Frontal cortex (tissue), 4 donors: ENCODE measurements around the gene CELF4. TPM values are rescaled to one million over a fixed set of nuclear protein-coding genes. Genes with fewer than 3 reads are reported as not detected.

Experiments used
- DNase-seq, 2 donors: peaks; one replicate each; pipeline ENCODE4 v3.0.0; 2012; ENCODE audit warnings: low spot score in 2 of 2
- FAIRE-seq: peaks from 2 replicates; lab custom pipeline; 2012; peaks lifted over from hg19 to GRCh38; lab: Jason Lieb, UNC
- total RNA-seq: library from RNA; depleted of rRNA; stranded (reverse); fragments of >200 nt; gene quantifications from one replicate; pipeline ENCODE4 v1.2.3, GENCODE V29; 2014
- donor health status: control.
- donor health status: control.
- donor health status: control.

CELF4 gene
- total RNA-seq, 1 donor from 2014 or later = 92.9 TPM

- DNase-seq (no peak), FAIRE-seq (no peak)
Measured at GRCh38 chr18:37532917-37533316, 32.7 kb downstream of the CELF4 start.

- no peak for FAIRE-seq
Measured at GRCh38 chr18:37529863-37530262, 35.7 kb downstream of the CELF4 start.

GRCh38 chr18:37529296-37529695 is 36.3 kb downstream of the CELF4 start:
- DNase-seq = no peak
- FAIRE-seq = no peak

More at GRCh38 chr18:37529863-37530262, 35.7 kb downstream of the CELF4 start:
- DNase-seq = no peak

GRCh38 chr18:37527395-37527794 is 38.2 kb downstream of the CELF4 start:
- no peak for FAIRE-seq
- no peak for DNase-seq

- FAIRE-seq (no peak), DNase-seq (no peak)
Measured at GRCh38 chr18:37525262-37525585, 40.4 kb downstream of the CELF4 start.

GRCh38 chr18:37524498-37525261 is 40.9 kb downstream of the CELF4 start:
- FAIRE-seq (no peak), DNase-seq (no peak)

- FAIRE-seq (no peak), DNase-seq (no peak)
Measured at GRCh38 chr18:37524139-37524497, 41.5 kb downstream of the CELF4 start.

- DNase-seq (no peak), FAIRE-seq (no peak)
Measured at GRCh38 chr18:37521510-37522465, 43.8 kb downstream of the CELF4 start.

- DNase-seq (no peak), FAIRE-seq (no peak)
Measured at GRCh38 chr18:37520508-37520907, 45.1 kb downstream of the CELF4 start.

GRCh38 chr18:37519510-37520135 is 46.0 kb downstream of the CELF4 start:
- no peak for DNase-seq
- no peak for FAIRE-seq

GRCh38 chr18:37516361-37516853 is 49.2 kb downstream of the CELF4 start:
- DNase-seq = no peak
- FAIRE-seq = no peak

GRCh38 chr18:37514953-37515352 is 50.6 kb downstream of the CELF4 start:
- FAIRE-seq = no peak
- no peak for DNase-seq

GRCh38 chr18:37512400-37512799 is 53.2 kb downstream of the CELF4 start:
- FAIRE-seq = no peak

GRCh38 chr18:37511721-37512298 is 53.8 kb downstream of the CELF4 start:
- DNase-seq (no peak), FAIRE-seq (no peak)

More at GRCh38 chr18:37512400-37512799, 53.2 kb downstream of the CELF4 start:
- DNase-seq = no peak

GRCh38 chr18:37509600-37509999 is 56.0 kb downstream of the CELF4 start:
- DNase-seq (no peak), FAIRE-seq (no peak)

- no peak for FAIRE-seq
- no peak for DNase-seq
Measured at GRCh38 chr18:37508207-37508606, 57.4 kb downstream of the CELF4 start.

GRCh38 chr18:37507239-37507638 is 58.4 kb downstream of the CELF4 start:
- FAIRE-seq (no peak), DNase-seq (no peak)

GRCh38 chr18:37506001-37506400 is 59.6 kb downstream of the CELF4 start:
- no peak for FAIRE-seq
- DNase-seq = no peak

GRCh38 chr18:37505321-37505720 is 60.3 kb downstream of the CELF4 start:
- no peak for FAIRE-seq
- DNase-seq = no peak

GRCh38 chr18:37502601-37503000 is 63.0 kb downstream of the CELF4 start:
- FAIRE-seq = no peak
- DNase-seq = no peak
